ENCODE results near the gene ELL2. TPM values are rescaled to one million over a fixed set of nuclear protein-coding genes. Genes with fewer than 3 reads are reported as not detected.
A peak's percentile ranks its signal among the peaks of the same experiment; 100 is the strongest.

The ELL2 gene
- total and polyA plus RNA-seq, 11 donors = 6.7 to 74.5 (median 31.1) TPM

- H3K4me1 ChIP-seq = peaks cover 0 to 52% (median 21%) of the 10 kb centered on the region in 12 donors
These were observed 22.9 kb downstream of the ELL2 start for GRCh38 chr5:95938766-95939165.

GRCh38 chr5:95938347-95938746 is 23.3 kb downstream of the ELL2 start:
- no peak overlapping the region for H3K27ac ChIP-seq
- ATAC-seq = no peak
- no peaks in the 10 kb centered on the region for H3K27me3 ChIP-seq
- H3K9me3 ChIP-seq = no peaks in the 10 kb centered on the region
- 96 to 100% (median 100%) methylated on average over 1 of the region's 1 CpG for WGBS, 4 donors
- no peak overlapping the region for H3K4me3 ChIP-seq
- DNase-seq = no peak
- no peak for TF ChIP-seq CTCF (IDR thresholded peaks at IDR 0.05)
- TF ChIP-seq POLR2A (IDR thresholded peaks at IDR 0.05) = no peak
- H3K36me3 ChIP-seq = no peaks in the 10 kb centered on the region
- intact Hi-C loops (cut with DNase I) = no loop called here
- H3K4me1 ChIP-seq = peaks cover 0 to 51% (median 19%) of the 10 kb centered on the region in 12 donors

More at GRCh38 chr5:95938766-95939165, 22.9 kb downstream of the ELL2 start:
- intact Hi-C loops (cut with DNase I) = no loop called here
- Histone ChIP-seq H3K9me3 (no peaks in the 10 kb centered on the region), H3K27ac (no peak overlapping the region), H3K27me3 (no peaks in the 10 kb centered on the region), H3K4me3 (no peak overlapping the region), H3K36me3 (no peaks in the 10 kb centered on the region)
- DNase-seq = no peak
- WGBS, 4 donors = 88 to 96% (median 93%) methylated on average over 1 of the region's 1 CpG
- TF ChIP-seq CTCF (IDR thresholded peaks at IDR 0.05) = no peak
- TF ChIP-seq POLR2A (IDR thresholded peaks at IDR 0.05) = no peak
- no peak for ATAC-seq

- no peak overlapping the region for H3K4me3 ChIP-seq
- no peak for TF ChIP-seq POLR2A (IDR thresholded peaks at IDR 0.05)
- TF ChIP-seq CTCF (IDR thresholded peaks at IDR 0.05) = no peak
- H3K27ac ChIP-seq = no peak overlapping the region
- 51 to 65% (median 62%) methylated on average over 3 of the region's 3 CpGs for WGBS, 4 donors
- no peaks in the 10 kb centered on the region for H3K27me3 ChIP-seq
- ATAC-seq (no peak), DNase-seq (no peak)
- H3K9me3 ChIP-seq = no peaks in the 10 kb centered on the region
- intact Hi-C loops (cut with DNase I) = no loop called here
- peaks cover 0 to 46% (median 18%) of the 10 kb centered on the region in 12 donors for H3K4me1 ChIP-seq
- no peaks in the 10 kb centered on the region for H3K36me3 ChIP-seq
These were observed 24.0 kb downstream of the ELL2 start for GRCh38 chr5:95937607-95938152.

GRCh38 chr5:95936812-95937397 is 24.7 kb downstream of the ELL2 start:
- Histone ChIP-seq H3K9me3 (no peaks in the 10 kb centered on the region), H3K27me3 (no peaks in the 10 kb centered on the region), H3K27ac (no peak overlapping the region), H3K4me1 (peaks cover 0 to 43% (median 21%) of the 10 kb centered on the region in 12 donors), H3K36me3 (no peaks in the 10 kb centered on the region), H3K4me3 (no peak overlapping the region)
- peak in 2 of 4 donors; percentile 18 to 34 for ATAC-seq
- TF ChIP-seq POLR2A (IDR thresholded peaks at IDR 0.05) = no peak
- TF ChIP-seq CTCF (IDR thresholded peaks at IDR 0.05) = no peak
- intact Hi-C loops (cut with DNase I) = no loop called here
- WGBS, 4 donors = 79 to 88% (median 85%) methylated on average over 4 to 5 of the region's 5 CpGs
- no peak for DNase-seq

All from heart left ventricle (tissue), 16 donors.